ENCODE results near the gene ACVR1B. TPM values are rescaled to one million over a fixed set of nuclear protein-coding genes. Genes with fewer than 3 reads are reported as not detected.

ACVR1B gene
- total RNA-seq, 1 donor from 2014 or later, result 13.8 TPM

DNA sequence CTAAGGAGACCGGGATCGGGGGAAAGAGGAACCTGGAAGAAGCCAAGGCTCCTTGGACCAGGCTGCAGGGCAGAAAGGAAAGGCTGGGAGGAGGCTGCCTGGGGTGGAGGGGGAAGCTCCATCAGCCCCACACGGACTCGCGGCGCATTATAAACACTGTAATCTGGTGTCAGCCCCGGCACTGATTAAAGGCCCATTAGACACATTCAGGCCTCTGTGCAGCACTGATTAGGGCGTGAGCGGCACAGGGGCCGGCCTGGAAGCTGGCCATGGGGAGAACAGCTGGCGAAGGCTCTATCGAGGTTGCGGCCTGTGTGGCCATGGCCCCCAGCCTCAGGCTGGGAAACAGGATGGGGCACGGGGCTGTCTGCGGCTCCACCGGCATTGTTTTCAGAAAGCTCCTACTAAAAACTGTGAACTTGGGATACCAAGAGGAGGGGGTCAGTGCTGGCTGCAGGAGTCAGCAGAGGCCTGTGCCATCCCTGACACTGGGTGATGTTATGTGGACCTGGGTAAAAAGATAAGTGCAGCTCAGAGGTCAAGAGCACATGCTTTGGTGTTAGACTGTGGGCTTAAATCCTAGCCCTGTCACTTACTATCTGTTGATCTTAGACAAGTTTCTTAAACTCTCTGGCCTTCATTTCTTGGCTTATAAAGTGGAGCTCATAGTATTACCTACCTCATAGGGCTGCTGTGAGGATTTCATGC is 33.6 kb upstream of the ACVR1B start:
- H3K4me3 Mint-ChIP-seq (ENCODE audit: unreplicated experiment), result no peak overlapping the region
- H3K36me3 Mint-ChIP-seq (ENCODE audit: low read depth, unreplicated experiment), result no peaks in the 10 kb centered on the region
- Histone ChIP-seq H3K4me3 (ENCODE audit: insufficient read depth, low read depth, low read length) (no peak overlapping the region), H3K27ac (ENCODE audit: low read depth, low read length) (no peak overlapping the region), H4K20me1 (ENCODE audit: insufficient read depth, low read length) (no peaks in the 10 kb centered on the region), H3K4me2 (ENCODE audit: low read length) (no peak overlapping the region), H3K9me3 (ENCODE audit: insufficient read depth, low read depth, low read length) (no peaks in the 10 kb centered on the region), H3K79me2 (ENCODE audit: insufficient read depth, low read length) (no peaks in the 10 kb centered on the region), H3K27me3 (ENCODE audit: insufficient read depth, low read length) (no peaks in the 10 kb centered on the region), H3K4me1 (ENCODE audit: insufficient read depth, low read length) (no peaks in the 10 kb centered on the region), H2AFZ (ENCODE audit: low read depth, low read length) (no peak overlapping the region), H3K9ac (ENCODE audit: low read length) (no peak overlapping the region), H3K36me3 (ENCODE audit: insufficient read depth, low read length) (no peaks in the 10 kb centered on the region)
- H3K4me1 Mint-ChIP-seq (ENCODE audit: low read depth, unreplicated experiment), result peaks cover 4% of the 10 kb centered on the region
- DNase-seq (ENCODE audit: low read depth) (no peak), FAIRE-seq (no peak)
- TF ChIP-seq, protein P1, sequence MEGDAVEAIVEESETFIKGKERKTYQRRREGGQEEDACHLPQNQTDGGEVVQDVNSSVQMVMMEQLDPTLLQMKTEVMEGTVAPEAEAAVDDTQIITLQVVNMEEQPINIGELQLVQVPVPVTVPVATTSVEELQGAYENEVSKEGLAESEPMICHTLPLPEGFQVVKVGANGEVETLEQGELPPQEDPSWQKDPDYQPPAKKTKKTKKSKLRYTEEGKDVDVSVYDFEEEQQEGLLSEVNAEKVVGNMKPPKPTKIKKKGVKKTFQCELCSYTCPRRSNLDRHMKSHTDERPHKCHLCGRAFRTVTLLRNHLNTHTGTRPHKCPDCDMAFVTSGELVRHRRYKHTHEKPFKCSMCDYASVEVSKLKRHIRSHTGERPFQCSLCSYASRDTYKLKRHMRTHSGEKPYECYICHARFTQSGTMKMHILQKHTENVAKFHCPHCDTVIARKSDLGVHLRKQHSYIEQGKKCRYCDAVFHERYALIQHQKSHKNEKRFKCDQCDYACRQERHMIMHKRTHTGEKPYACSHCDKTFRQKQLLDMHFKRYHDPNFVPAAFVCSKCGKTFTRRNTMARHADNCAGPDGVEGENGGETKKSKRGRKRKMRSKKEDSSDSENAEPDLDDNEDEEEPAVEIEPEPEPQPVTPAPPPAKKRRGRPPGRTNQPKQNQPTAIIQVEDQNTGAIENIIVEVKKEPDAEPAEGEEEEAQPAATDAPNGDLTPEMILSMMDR (IDR thresholded peaks at IDR 0.05; ENCODE audit: insufficient read depth, low read depth, low read length), result no peak
- no peak for TF ChIP-seq EZH2 (IDR thresholded peaks at IDR 0.05; ENCODE audit: insufficient read depth, low read length)
- H3K27me3 Mint-ChIP-seq (ENCODE audit: low read depth, unreplicated experiment), result peaks cover 25% of the 10 kb centered on the region
- no peak overlapping the region for H3K27ac Mint-ChIP-seq (ENCODE audit: unreplicated experiment)
- H3K9me3 Mint-ChIP-seq (ENCODE audit: unreplicated experiment), result no peaks in the 10 kb centered on the region

DNA sequence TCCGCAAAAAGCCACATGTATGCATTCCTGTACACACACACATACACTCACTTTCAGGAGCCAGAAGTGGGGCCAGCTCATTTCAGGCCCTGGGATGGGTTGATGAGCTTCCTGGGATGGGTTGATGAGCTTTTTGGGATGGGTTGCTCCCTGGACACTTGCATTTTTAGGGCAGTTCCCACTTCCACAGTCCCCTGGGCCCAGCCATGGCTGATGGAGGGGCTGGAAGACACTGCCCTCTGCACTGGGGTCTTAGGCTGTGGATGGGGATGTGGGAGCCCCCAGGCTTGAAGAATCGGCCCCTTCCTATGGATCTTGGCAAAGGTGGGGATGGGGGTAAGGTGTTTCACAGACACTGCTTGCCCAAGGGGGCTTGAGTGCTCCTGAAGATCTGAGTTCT is 31.5 kb upstream of the ACVR1B start:
- no peaks in the 10 kb centered on the region for H3K36me3 ChIP-seq (ENCODE audit: insufficient read depth, low read length)
- no peaks in the 10 kb centered on the region for H3K79me2 ChIP-seq (ENCODE audit: insufficient read depth, low read length)
- H3K9me3 ChIP-seq (ENCODE audit: insufficient read depth, low read depth, low read length), result no peaks in the 10 kb centered on the region
- H3K36me3 Mint-ChIP-seq (ENCODE audit: low read depth, unreplicated experiment), result no peaks in the 10 kb centered on the region
- H3K4me2 ChIP-seq (ENCODE audit: low read length), result no peak overlapping the region
- no peak for FAIRE-seq
- no peaks in the 10 kb centered on the region for H3K27me3 ChIP-seq (ENCODE audit: insufficient read depth, low read length)
- no peak overlapping the region for H3K27ac ChIP-seq (ENCODE audit: low read depth, low read length)
- H2AFZ ChIP-seq (ENCODE audit: low read depth, low read length), result no peak overlapping the region
- peaks cover 4% of the 10 kb centered on the region for H3K4me1 Mint-ChIP-seq (ENCODE audit: low read depth, unreplicated experiment)
- H3K4me1 ChIP-seq (ENCODE audit: insufficient read depth, low read length), result no peaks in the 10 kb centered on the region
- DNase-seq (ENCODE audit: low read depth), result no peak
- no peak overlapping the region for H3K4me3 ChIP-seq (ENCODE audit: insufficient read depth, low read depth, low read length)
- no peak overlapping the region for H3K4me3 Mint-ChIP-seq (ENCODE audit: unreplicated experiment)
- no peak overlapping the region for H3K9ac ChIP-seq (ENCODE audit: low read length)
- no peaks in the 10 kb centered on the region for H3K9me3 Mint-ChIP-seq (ENCODE audit: unreplicated experiment)
- H4K20me1 ChIP-seq (ENCODE audit: insufficient read depth, low read length), result no peaks in the 10 kb centered on the region
- no peak overlapping the region for H3K27ac Mint-ChIP-seq (ENCODE audit: unreplicated experiment)
- no peak for TF ChIP-seq EZH2 (IDR thresholded peaks at IDR 0.05; ENCODE audit: insufficient read depth, low read length)
- TF ChIP-seq, protein P1 (IDR thresholded peaks at IDR 0.05; ENCODE audit: insufficient read depth, low read depth, low read length), result no peak
- peaks cover 30% of the 10 kb centered on the region for H3K27me3 Mint-ChIP-seq (ENCODE audit: low read depth, unreplicated experiment)

GRCh38 chr12:51921017-51921725 is 30.3 kb upstream of the ACVR1B start:
- Mint-ChIP-seq H3K9me3 (ENCODE audit: unreplicated experiment) (no peaks in the 10 kb centered on the region), H3K4me3 (ENCODE audit: unreplicated experiment) (no peak overlapping the region), H3K4me1 (ENCODE audit: low read depth, unreplicated experiment) (peaks cover 2% of the 10 kb centered on the region), H3K27me3 (ENCODE audit: low read depth, unreplicated experiment) (peaks cover 38% of the 10 kb centered on the region), H3K27ac (ENCODE audit: unreplicated experiment) (no peak overlapping the region), H3K36me3 (ENCODE audit: low read depth, unreplicated experiment) (no peaks in the 10 kb centered on the region)
- Histone ChIP-seq H3K4me1 (ENCODE audit: insufficient read depth, low read length) (no peaks in the 10 kb centered on the region), H4K20me1 (ENCODE audit: insufficient read depth, low read length) (no peaks in the 10 kb centered on the region), H3K9ac (ENCODE audit: low read length) (no peak overlapping the region), H2AFZ (ENCODE audit: low read depth, low read length) (no peak overlapping the region), H3K4me2 (ENCODE audit: low read length) (no peak overlapping the region), H3K27ac (ENCODE audit: low read depth, low read length) (no peak overlapping the region), H3K9me3 (ENCODE audit: insufficient read depth, low read depth, low read length) (no peaks in the 10 kb centered on the region), H3K4me3 (ENCODE audit: insufficient read depth, low read depth, low read length) (no peak overlapping the region), H3K79me2 (ENCODE audit: insufficient read depth, low read length) (no peaks in the 10 kb centered on the region), H3K27me3 (ENCODE audit: insufficient read depth, low read length) (no peaks in the 10 kb centered on the region), H3K36me3 (ENCODE audit: insufficient read depth, low read length) (no peaks in the 10 kb centered on the region)
- FAIRE-seq (no peak), DNase-seq (ENCODE audit: low read depth) (no peak)
- TF ChIP-seq, protein P1 (IDR thresholded peaks at IDR 0.05; ENCODE audit: insufficient read depth, low read depth, low read length), result no peak
- no peak for TF ChIP-seq EZH2 (IDR thresholded peaks at IDR 0.05; ENCODE audit: insufficient read depth, low read length)

All from astrocyte (in vitro differentiated cells and primary cell).